Breast epithelium (tissue), 4 donors: ENCODE measurements around the gene MROH2A. TPM values are rescaled to one million over a fixed set of nuclear protein-coding genes. Genes with fewer than 3 reads are reported as not detected.

ENCODE experiments used
- DNase-seq, 2 donors: peaks; one replicate each; pipeline ENCODE4 v3.0.0-alpha.2; 2019; ENCODE audit warnings: low spot score in 2 of 2
- H3K27ac ChIP-seq, 2 donors: fragments of 200-600 bp; sonication (generic) in 1 of 2; one replicate each; pipeline ENCODE4 v1.5.1; 2016 to 2019; ENCODE audit warnings: mild to moderate bottlenecking in 1 of 2
- H3K27me3 ChIP-seq, 2 donors: fragments of 200-600 bp; sonication (generic) in 1 of 2; one replicate each; pipeline versions ENCODE4 v1.5.1 to v1.6.0; 2017 to 2019; ENCODE audit warnings: control low read depth in 1 of 2, mild to moderate bottlenecking in 1 of 2
- H3K36me3 ChIP-seq: fragments of 200-600 bp; one replicate; pipeline ENCODE4 v1.5.1; 2019
- H3K4me1 ChIP-seq, 2 donors: fragments of 200-600 bp; sonication (generic); one replicate each; pipeline ENCODE4 v1.5.1; 2016 to 2019; ENCODE audit warnings: control low read depth in 1 of 2
- H3K4me3 ChIP-seq, 3 donors: fragments of 200-600 bp; sonication (generic); 1 replicate in 2 of 3; 2 replicates in 1 of 3; pipeline ENCODE4 v1.5.1; 2016 to 2019; ENCODE audit warnings: mild to moderate bottlenecking in 3 of 3, moderate library complexity in 2 of 3
- H3K9me3 ChIP-seq, 2 donors: fragments of 200-600 bp; sonication (generic) in 1 of 2; one replicate each; pipeline ENCODE4 v1.5.1; 2016 to 2019; ENCODE audit warnings: control low read depth in 1 of 2
- CTCF ChIP-seq, 3 donors: fragments of 450-650 bp; IDR thresholded peaks; one replicate each; pipeline ENCODE4 v1.5.1; 2016 to 2017; ENCODE audit warnings: antibody characterized with exemption in 3 of 3, mild to moderate bottlenecking in 3 of 3, moderate library complexity in 3 of 3
- POLR2A ChIP-seq: fragments of 450-650 bp; IDR thresholded peaks from one replicate; pipeline ENCODE4 v1.6.1; 2016; ENCODE audit warnings: antibody characterized with exemption, mild to moderate bottlenecking, moderate library complexity
- POLR2AphosphoS5 ChIP-seq, 3 donors: sonication (generic); formaldehyde crosslinking; IDR thresholded peaks; one replicate each; pipeline ENCODE4 v1.6.1; 2017; ENCODE audit warnings: antibody characterized with exemption in 3 of 3
- intact Hi-C: fragments of 100-400 bp; cut with DNase I; formaldehyde crosslinking; loops from one replicate; pipeline ENCODE4 v1.15.1; 2023; ENCODE audit warnings: low total_unique reads
- total RNA-seq, 3 donors: library from RNA; depleted of rRNA; stranded (reverse); fragments of >200 nt; gene quantifications; one replicate each; pipeline ENCODE4 v1.1.0, GENCODE V29; 2016

The MROH2A gene
- total RNA-seq, 3 donors from 2014 or later, result not detected

DNA sequence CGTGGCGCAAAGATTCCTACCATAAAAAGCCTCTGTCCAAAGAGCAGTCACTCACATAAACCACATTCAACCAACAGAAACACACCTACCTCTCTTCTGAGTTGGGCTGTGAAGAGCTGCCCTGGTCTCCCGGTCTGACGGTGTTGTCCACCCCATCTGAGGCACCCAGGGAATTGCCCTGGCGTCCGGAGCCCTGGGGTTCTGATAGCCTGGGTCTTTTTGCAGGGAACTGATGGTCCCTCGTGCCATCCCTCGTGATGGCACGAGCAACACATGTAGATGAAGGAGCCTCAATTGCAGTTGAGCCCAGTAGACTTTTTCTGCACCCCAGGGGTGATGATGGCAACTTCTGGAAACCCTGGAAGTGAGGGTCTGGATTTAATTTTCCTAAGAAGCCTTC is 62.4 kb downstream of the MROH2A start:
- no peak for DNase-seq
- Histone ChIP-seq H3K4me1 (no peaks in the 10 kb centered on the region), H3K36me3 (no peaks in the 10 kb centered on the region), H3K9me3 (no peaks in the 10 kb centered on the region), H3K4me3 (no peak overlapping the region), H3K27me3 (no peaks in the 10 kb centered on the region), H3K27ac (no peak overlapping the region)
- intact Hi-C loops, result no loop called here
- no peak for TF ChIP-seq CTCF (IDR thresholded peaks at IDR 0.05)
- TF ChIP-seq POLR2A, result no peak
- TF ChIP-seq POLR2AphosphoS5 (IDR thresholded peaks at IDR 0.05), result no peak

- Histone ChIP-seq H3K4me3 (no peak overlapping the region), H3K36me3 (no peaks in the 10 kb centered on the region), H3K27me3 (no peaks in the 10 kb centered on the region), H3K27ac (no peak overlapping the region), H3K4me1 (no peaks in the 10 kb centered on the region), H3K9me3 (no peaks in the 10 kb centered on the region)
- DNase-seq, result no peak
- TF ChIP-seq CTCF (IDR thresholded peaks at IDR 0.05), result no peak
- no peak for TF ChIP-seq POLR2AphosphoS5 (IDR thresholded peaks at IDR 0.05)
- no peak for TF ChIP-seq POLR2A
- intact Hi-C loops, result no loop called here
These were observed 63.1 kb downstream of the MROH2A start for GRCh38 chr2:233841183-233841582.

GRCh38 chr2:233844064-233844807 is 66.1 kb downstream of the MROH2A start:
- no peak overlapping the region for H3K4me3 ChIP-seq
- TF ChIP-seq POLR2A (no peak), POLR2AphosphoS5 (IDR thresholded peaks at IDR 0.05) (no peak), CTCF (IDR thresholded peaks at IDR 0.05) (no peak)
- no peaks in the 10 kb centered on the region for H3K9me3 ChIP-seq
- DNase-seq, result no peak
- no peaks in the 10 kb centered on the region for H3K36me3 ChIP-seq
- H3K27me3 ChIP-seq, result no peaks in the 10 kb centered on the region
- intact Hi-C loops, result no loop called here
- no peak overlapping the region for H3K27ac ChIP-seq
- H3K4me1 ChIP-seq, result no peaks in the 10 kb centered on the region

DNA sequence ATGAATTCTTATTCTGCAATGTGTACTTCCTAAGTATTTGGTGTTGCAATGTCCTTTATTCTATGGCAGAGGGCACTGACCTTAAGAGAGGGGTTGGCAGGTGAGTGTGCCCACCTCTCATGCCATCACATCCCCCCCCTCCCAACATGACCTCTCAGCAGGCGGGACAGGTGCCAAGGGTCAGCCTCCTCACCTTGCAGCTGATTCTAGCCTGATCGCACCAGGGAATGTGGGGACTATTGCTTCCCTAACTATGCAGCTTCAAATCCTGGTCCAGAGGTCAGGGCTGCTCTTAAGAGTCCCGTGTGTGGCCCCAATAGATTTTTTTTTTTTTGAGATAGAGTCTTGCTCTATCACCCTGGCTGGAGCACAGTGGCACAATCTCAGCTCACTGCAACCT is 66.7 kb downstream of the MROH2A start:
- H3K36me3 ChIP-seq, result no peaks in the 10 kb centered on the region
- no peaks in the 10 kb centered on the region for H3K4me1 ChIP-seq
- no peak for DNase-seq
- H3K9me3 ChIP-seq, result no peaks in the 10 kb centered on the region
- H3K27me3 ChIP-seq, result no peaks in the 10 kb centered on the region
- H3K27ac ChIP-seq, result no peak overlapping the region
- no peak overlapping the region for H3K4me3 ChIP-seq
- TF ChIP-seq POLR2A, result no peak
- no peak for TF ChIP-seq POLR2AphosphoS5 (IDR thresholded peaks at IDR 0.05)
- no peak for TF ChIP-seq CTCF (IDR thresholded peaks at IDR 0.05)
- intact Hi-C loops, result no loop called here

DNA sequence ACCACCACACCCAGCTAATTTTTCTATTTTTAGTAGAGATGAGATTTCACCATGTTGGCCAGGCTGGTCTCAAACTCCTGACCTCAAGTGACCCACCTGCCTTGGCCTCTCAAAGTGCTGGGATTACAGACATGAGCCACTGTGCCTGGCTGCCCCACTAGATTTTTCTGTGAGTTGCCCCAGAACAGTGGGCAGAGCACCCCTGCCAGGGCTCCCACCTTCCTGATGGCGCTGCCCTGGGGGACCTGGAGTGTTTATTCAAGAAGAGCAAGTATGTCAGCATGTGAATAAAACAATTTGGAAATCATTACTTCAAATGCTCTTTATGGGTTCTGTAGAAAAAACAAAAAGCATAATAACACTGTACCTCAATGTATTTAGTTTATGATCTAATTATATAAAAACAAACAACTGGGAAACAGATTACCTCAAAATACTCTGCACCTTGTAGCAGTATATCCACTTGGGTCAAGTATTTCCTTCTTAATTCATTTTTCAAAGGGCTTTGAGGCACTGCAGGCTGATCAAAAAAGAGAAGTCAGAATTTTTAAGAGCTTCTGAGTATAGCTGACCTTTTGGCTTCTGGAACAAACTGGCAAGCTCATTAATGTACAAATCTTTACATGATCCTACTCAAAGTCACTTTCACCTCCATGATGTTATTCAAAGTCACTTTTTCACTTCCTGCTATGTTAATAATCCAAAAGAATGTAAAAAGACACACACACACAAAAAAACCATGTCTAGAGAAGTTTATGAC is 67.4 kb downstream of the MROH2A start:
- TF ChIP-seq POLR2A (no peak), POLR2AphosphoS5 (IDR thresholded peaks at IDR 0.05) (no peak), CTCF (IDR thresholded peaks at IDR 0.05) (no peak)
- no peak for DNase-seq

More for the DNA sequence above, 67.4 kb downstream of the MROH2A start:
- no peaks in the 10 kb centered on the region for H3K9me3 ChIP-seq
- intact Hi-C loops, result no loop called here
- no peak overlapping the region for H3K4me3 ChIP-seq
- no peaks in the 10 kb centered on the region for H3K36me3 ChIP-seq
- H3K27me3 ChIP-seq, result no peaks in the 10 kb centered on the region
- no peak overlapping the region for H3K27ac ChIP-seq
- no peaks in the 10 kb centered on the region for H3K4me1 ChIP-seq
